Thoracic aorta (tissue), 2 donors: ENCODE measurements around the gene DNAJC1. TPM values are rescaled to one million over a fixed set of nuclear protein-coding genes. Genes with fewer than 3 reads are reported as not detected.
"Not testable (repeated sequence)": the region's sequence is repeated elsewhere in the genome, so short reads cannot be mapped to it uniquely, and the experiment has no call there.

Source experiments
- ATAC-seq: fragments of 150-250 bp; one replicate; pipeline ENCODE4 v1.8.0; 2017; ENCODE audit warnings: low read depth; ENCODE audit not compliant: insufficient number of reproducible peaks, low FRiP score
- DNase-seq: peaks from one replicate; pipeline ENCODE4 v3.0.0-alpha.2; 2020; ENCODE audit warnings: low spot score
- H3K27ac ChIP-seq, 2 donors: fragments of 200-600 bp; sonication (generic); 1 replicate in 1 of 2; 2 replicates in 1 of 2; pipeline ENCODE4 v1.5.1; 2016; ENCODE audit warnings: mild to moderate bottlenecking in 2 of 2, moderate library complexity in 2 of 2
- H3K27me3 ChIP-seq: fragments of 200-600 bp; sonication (generic); replicated peaks from 2 replicates; pipeline ENCODE4 v1.6.0; 2016; ENCODE audit warnings: mild to moderate bottlenecking; ENCODE audit not compliant: insufficient read depth
- H3K36me3 ChIP-seq: fragments of 200-600 bp; sonication (generic); one replicate; pipeline ENCODE4 v1.5.1; 2016
- H3K4me1 ChIP-seq, 2 donors: fragments of 200-600 bp; sonication (generic); 1 replicate in 1 of 2; 2 replicates in 1 of 2; pipeline versions ENCODE4 v1.5.1 to v1.6.0; 2016; ENCODE audit warnings: low read depth in 2 of 2, mild to moderate bottlenecking in 1 of 2; ENCODE audit not compliant: control insufficient read depth in 1 of 2
- H3K4me3 ChIP-seq: fragments of 200-600 bp; sonication (generic); 2 replicates; pipeline ENCODE4 v1.5.1; 2016; ENCODE audit warnings: mild to moderate bottlenecking
- H3K9me3 ChIP-seq: fragments of 200-600 bp; sonication (generic); 2 replicates; pipeline ENCODE4 v1.5.1; 2016
- total RNA-seq, 2 donors: library from RNA; depleted of rRNA; stranded (reverse); fragments of >200 nt; gene quantifications; one replicate each; pipeline versions ENCODE4 v1.1.0 to v1.2.3, GENCODE V29; 2016
- TF ChIP-seq, protein P1 (sequence below): fragments of 200-600 bp; sonication (generic); IDR thresholded peaks from one replicate; pipeline ENCODE4 v1.5.1; 2019; ENCODE audit warnings: antibody characterized with exemption

The DNAJC1 gene
- total RNA-seq, 2 donors from 2014 or later = 63.1 to 156 TPM

DNA sequence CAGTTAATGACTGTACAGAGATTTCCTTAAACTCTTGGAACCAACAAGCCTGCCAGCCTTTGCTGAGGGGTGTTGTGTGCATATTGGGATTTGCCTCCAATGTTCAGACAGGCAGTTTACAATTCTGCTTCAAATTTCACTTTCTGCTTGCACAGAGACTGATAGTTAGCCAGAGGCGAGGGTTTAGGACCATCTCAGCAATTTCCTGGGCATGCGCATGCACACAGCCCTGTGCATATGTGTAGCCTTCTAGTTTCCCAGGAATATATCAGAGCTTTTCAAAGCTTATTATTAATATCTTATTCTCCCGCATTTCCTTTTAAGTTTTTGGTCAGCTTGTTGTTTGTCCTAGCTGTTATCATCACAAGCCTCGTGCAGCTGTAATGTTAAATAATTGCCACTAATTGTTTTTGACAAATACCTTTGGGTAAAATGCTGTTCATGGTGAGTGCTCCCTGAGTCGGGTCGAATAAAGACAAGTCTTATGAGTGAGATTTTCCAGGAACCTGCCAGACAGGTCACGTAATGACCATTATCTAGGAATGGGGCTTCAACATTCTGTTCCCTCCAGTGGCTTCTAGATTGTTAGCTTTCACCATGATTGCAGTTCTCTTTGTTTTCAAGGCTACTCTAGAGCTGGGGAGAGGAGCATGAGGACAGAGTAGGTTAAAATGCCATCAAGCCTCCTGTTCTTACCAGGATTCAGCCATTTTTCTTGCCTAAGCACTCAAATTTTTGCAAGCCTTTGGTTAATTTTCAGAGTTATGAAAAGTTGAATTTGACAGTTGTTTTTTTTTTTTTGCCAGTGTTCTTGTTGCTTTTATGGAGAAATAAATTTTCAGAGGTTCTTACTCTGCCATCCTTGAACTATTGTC lies 24.1 kb upstream of the DNAJC1 start:
- no peak overlapping the region for H3K4me3 ChIP-seq
- no peaks in the 10 kb centered on the region for H3K9me3 ChIP-seq
- H3K27ac ChIP-seq = no peak overlapping the region
- ATAC-seq (no peak), DNase-seq (no peak)
- no peaks in the 10 kb centered on the region for H3K36me3 ChIP-seq
- no peaks in the 10 kb centered on the region for H3K4me1 ChIP-seq
- H3K27me3 ChIP-seq = no peaks in the 10 kb centered on the region
- TF ChIP-seq, protein P1, sequence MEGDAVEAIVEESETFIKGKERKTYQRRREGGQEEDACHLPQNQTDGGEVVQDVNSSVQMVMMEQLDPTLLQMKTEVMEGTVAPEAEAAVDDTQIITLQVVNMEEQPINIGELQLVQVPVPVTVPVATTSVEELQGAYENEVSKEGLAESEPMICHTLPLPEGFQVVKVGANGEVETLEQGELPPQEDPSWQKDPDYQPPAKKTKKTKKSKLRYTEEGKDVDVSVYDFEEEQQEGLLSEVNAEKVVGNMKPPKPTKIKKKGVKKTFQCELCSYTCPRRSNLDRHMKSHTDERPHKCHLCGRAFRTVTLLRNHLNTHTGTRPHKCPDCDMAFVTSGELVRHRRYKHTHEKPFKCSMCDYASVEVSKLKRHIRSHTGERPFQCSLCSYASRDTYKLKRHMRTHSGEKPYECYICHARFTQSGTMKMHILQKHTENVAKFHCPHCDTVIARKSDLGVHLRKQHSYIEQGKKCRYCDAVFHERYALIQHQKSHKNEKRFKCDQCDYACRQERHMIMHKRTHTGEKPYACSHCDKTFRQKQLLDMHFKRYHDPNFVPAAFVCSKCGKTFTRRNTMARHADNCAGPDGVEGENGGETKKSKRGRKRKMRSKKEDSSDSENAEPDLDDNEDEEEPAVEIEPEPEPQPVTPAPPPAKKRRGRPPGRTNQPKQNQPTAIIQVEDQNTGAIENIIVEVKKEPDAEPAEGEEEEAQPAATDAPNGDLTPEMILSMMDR = no peak

DNA sequence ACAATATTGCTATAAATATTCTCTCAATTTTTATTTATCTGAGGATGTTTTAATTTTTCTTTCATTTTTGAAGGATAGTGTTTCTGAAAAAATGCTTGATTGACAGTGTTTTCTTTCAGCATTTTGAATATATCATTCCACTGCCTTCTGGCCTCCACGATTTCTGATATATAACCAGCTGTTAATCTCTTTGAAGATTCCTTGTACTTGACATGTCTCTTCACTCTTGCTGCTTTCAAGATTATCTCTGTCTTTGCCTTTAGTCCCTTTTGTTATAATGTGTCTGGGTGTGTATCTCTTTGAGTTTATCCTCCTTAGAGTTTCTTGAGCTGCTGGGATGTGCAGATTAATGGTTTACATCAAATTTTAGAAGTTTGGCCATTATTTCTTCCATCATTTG lies 22.8 kb upstream of the DNAJC1 start:
- Histone ChIP-seq H3K4me3 (no peak overlapping the region), H3K27me3 (no peaks in the 10 kb centered on the region), H3K36me3 (no peaks in the 10 kb centered on the region), H3K9me3 (no peaks in the 10 kb centered on the region), H3K4me1 (no peaks in the 10 kb centered on the region), H3K27ac (no peak overlapping the region)
- TF ChIP-seq, protein P1 = no peak
- ATAC-seq (no peak), DNase-seq (no peak)

DNA sequence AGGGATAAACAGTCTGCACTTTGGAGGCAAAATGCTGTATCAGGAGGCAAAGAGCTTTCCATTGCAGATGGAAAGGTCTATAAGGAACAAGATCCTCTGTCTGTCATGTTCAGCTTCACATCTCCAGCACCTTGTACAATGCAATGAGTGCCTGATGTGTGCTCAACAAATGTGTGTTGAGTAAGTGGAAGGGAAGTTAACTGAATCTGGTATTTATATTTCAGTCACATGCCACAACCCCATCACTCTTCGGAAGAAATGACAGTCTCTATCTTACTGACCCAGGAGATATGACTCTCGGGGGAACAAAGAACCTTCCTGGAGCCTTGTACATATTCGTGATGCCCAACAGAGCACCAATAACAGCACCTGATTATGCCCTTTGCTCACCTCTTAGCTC lies 20.0 kb upstream of the DNAJC1 start:
- TF ChIP-seq, protein P1 = no peak
- ATAC-seq = no peak
- Histone ChIP-seq H3K36me3 (no peaks in the 10 kb centered on the region), H3K4me3 (no peak overlapping the region), H3K4me1 (no peaks in the 10 kb centered on the region), H3K27ac (no peak overlapping the region), H3K9me3 (no peaks in the 10 kb centered on the region), H3K27me3 (no peaks in the 10 kb centered on the region)
- DNase-seq = no peak

DNA sequence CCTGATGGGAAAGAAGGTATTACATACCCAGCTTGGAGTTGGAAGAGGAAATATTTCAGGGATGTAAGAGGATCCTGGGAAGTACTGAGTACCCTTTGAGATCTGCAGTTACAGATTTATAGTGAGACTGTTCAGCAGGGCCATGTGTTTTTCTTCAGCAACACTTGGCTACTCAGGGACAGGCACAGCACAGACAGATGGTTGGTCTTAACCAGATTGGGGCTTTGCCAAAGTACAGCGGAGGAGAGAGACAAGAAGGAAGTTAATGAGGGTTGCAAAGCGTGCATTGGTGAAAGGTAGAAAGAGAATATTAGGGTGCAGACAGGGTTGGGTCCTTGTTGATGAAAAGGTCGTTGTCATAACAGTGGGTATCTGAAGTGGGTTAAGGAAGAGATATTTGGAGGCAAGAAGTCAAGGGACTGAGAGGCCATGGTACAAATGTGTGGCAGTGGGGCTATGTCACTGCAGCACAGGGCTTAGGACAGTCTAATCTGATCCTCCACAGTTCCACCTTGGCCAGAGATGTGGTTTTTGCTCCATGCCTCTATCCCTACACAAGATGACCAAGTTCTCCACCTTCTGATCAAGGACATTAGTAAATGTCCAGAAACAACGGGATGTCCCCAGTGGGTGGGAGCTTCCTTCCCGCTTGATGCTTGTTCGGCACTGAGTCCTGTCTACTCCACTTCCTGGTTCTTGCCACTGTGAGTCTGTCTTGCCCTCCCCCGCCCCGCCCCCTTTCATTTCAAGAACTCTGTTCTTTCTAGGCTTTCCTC lies 18.9 kb upstream of the DNAJC1 start:
- Histone ChIP-seq H3K36me3 (no peaks in the 10 kb centered on the region), H3K27ac (no peak overlapping the region), H3K9me3 (no peaks in the 10 kb centered on the region), H3K27me3 (no peaks in the 10 kb centered on the region), H3K4me1 (no peaks in the 10 kb centered on the region), H3K4me3 (peak overlapping the region; percentile 17)
- no peak for DNase-seq
- no peak for ATAC-seq
- TF ChIP-seq, protein P1 = no peak

DNA sequence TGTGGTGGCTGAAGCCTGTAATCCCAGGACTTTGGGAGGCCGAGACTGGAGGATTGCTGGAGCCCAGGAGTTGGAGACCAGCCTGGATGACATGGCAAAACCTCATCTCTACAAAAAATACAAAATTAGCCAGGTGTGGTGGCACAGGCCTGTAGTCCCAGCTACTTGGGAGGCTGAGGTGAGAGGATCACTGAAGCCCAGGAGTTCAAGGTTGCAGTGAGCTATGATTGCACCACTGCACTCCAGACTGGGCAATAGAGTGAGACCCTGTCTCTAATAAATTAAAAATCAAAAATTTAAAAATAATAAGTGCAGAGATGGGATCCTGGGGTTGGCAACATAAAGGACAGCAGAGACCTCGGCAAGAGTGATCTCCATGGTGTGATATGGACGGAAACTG lies 17.6 kb upstream of the DNAJC1 start:
- H3K4me1 ChIP-seq, H3K27me3 ChIP-seq, H3K4me3 ChIP-seq, DNase-seq, H3K27ac ChIP-seq, ATAC-seq, H3K9me3 ChIP-seq, H3K36me3 ChIP-seq: not testable (repeated sequence)
